GDM1 (cell line): ENCODE results near the gene REST.
"Not testable (repeated sequence)": the region's sequence is repeated elsewhere in the genome, so short reads cannot be mapped to it uniquely, and the experiment has no call there.

Source experiments
- DNase-seq: peaks from one replicate; lab custom pipeline; 2025; lab: John Stamatoyannopoulos, UW

The REST gene

GRCh38 chr4:56909086-56909894, 1.6 kb downstream of the REST start:
- DNase-seq = peak; percentile 26

GRCh38 chr4:56910172-56910967, 2.7 kb downstream of the REST start:
- no peak for DNase-seq

- DNase-seq = no peak
These were observed 6.6 kb downstream of the REST start for GRCh38 chr4:56914336-56914735.

- not testable (repeated sequence) for DNase-seq
These were observed 7.3 kb downstream of the REST start for GRCh38 chr4:56914977-56915376.

GRCh38 chr4:56927196-56927595, 19.5 kb downstream of the REST start:
- no peak for DNase-seq

- no peak for DNase-seq
These were observed 22.9 kb downstream of the REST start for GRCh38 chr4:56930638-56931037.

GRCh38 chr4:56931924-56932323, 24.2 kb downstream of the REST start:
- DNase-seq = no peak

- DNase-seq = no peak
These were observed 29.6 kb downstream of the REST start for GRCh38 chr4:56937262-56937661.

GRCh38 chr4:56939826-56940225, 32.1 kb downstream of the REST start:
- DNase-seq = not testable (repeated sequence)

GRCh38 chr4:56940403-56940802, 32.7 kb downstream of the REST start:
- DNase-seq = no peak

- DNase-seq = no peak
These were observed 33.3 kb downstream of the REST start for GRCh38 chr4:56940971-56941370.

GRCh38 chr4:56941403-56941802, 33.7 kb downstream of the REST start:
- DNase-seq = no peak

- no peak for DNase-seq
These were observed 46.2 kb downstream of the REST start for GRCh38 chr4:56953680-56954520.

- DNase-seq = no peak
These were observed 50.4 kb downstream of the REST start for GRCh38 chr4:56958111-56958517.

- DNase-seq = no peak
These were observed 51.4 kb downstream of the REST start for GRCh38 chr4:56959100-56959499.

- no peak for DNase-seq
These were observed 53.4 kb downstream of the REST start for GRCh38 chr4:56961107-56961500.

GRCh38 chr4:56971383-56971782, 63.7 kb downstream of the REST start:
- DNase-seq = no peak

- DNase-seq = no peak
These were observed 64.7 kb downstream of the REST start for GRCh38 chr4:56972389-56972788.

GRCh38 chr4:56972809-56973208, 65.1 kb downstream of the REST start:
- no peak for DNase-seq

- DNase-seq = no peak
These were observed 65.6 kb downstream of the REST start for GRCh38 chr4:56973336-56973735.

- DNase-seq = no peak
These were observed 68.7 kb downstream of the REST start for GRCh38 chr4:56976283-56976836.

GRCh38 chr4:56976837-56977320, 69.2 kb downstream of the REST start:
- no peak for DNase-seq
